Esophagus muscularis mucosa (tissue), 4 donors: Measurements from ENCODE around the gene CLEC1B. TPM values are rescaled to one million over a fixed set of nuclear protein-coding genes. Genes with fewer than 3 reads are reported as not detected.

Source experiments
- DNase-seq: peaks from one replicate; pipeline ENCODE4 v3.0.0-alpha.2; 2017; ENCODE audit errors: extremely low spot score
- H3K27ac ChIP-seq, 4 donors: fragments of 200-600 bp; sonication (generic); replicated peaks in 1 of 4; 1 replicate in 3 of 4; 2 replicates in 1 of 4; pipeline ENCODE4 v1.5.1; 2016 to 2019; ENCODE audit warnings: mild to moderate bottlenecking in 1 of 4
- H3K27me3 ChIP-seq, 4 donors: fragments of 200-600 bp; sonication (generic); one replicate each; pipeline versions ENCODE4 v1.5.1 to v1.6.0; 2016 to 2019
- H3K36me3 ChIP-seq, 4 donors: fragments of 200-600 bp; sonication (generic); one replicate each; pipeline ENCODE4 v1.5.1; 2016 to 2019
- H3K4me1 ChIP-seq, 4 donors: fragments of 200-600 bp; sonication (generic); one replicate each; pipeline ENCODE4 v1.5.1; 2016 to 2019
- H3K4me3 ChIP-seq, 4 donors: fragments of 200-600 bp; sonication (generic); 1 replicate in 2 of 4; 2 replicates in 2 of 4; pipeline ENCODE4 v1.5.1; 2016 to 2019; ENCODE audit warnings: mild to moderate bottlenecking in 4 of 4, moderate library complexity in 1 of 4
- H3K9me3 ChIP-seq, 4 donors: fragments of 200-600 bp; sonication (generic); 1 replicate in 3 of 4; 2 replicates in 1 of 4; pipeline ENCODE4 v1.5.1; 2016 to 2019
- CTCF ChIP-seq, 3 experiments: fragments of 200-600 bp in 2 of 3; fragments of 450-650 bp in 1 of 3; sonication (generic) in 2 of 3; IDR thresholded peaks; one replicate each; pipeline ENCODE4 v1.5.1; 2017 to 2019; ENCODE audit warnings: antibody characterized with exemption in 3 of 3, mild to moderate bottlenecking in 2 of 3, moderate library complexity in 1 of 3
- EP300 ChIP-seq: sonication (generic); formaldehyde crosslinking; IDR thresholded peaks from one replicate; pipeline ENCODE4 v1.6.1; 2017; ENCODE audit warnings: antibody characterized with exemption
- POLR2A ChIP-seq: fragments of 450-650 bp; IDR thresholded peaks from one replicate; pipeline ENCODE4 v1.6.1; 2017; ENCODE audit warnings: antibody characterized with exemption, moderate library complexity, mild to moderate bottlenecking, low read depth
- POLR2AphosphoS5 ChIP-seq, 2 donors: sonication (generic); formaldehyde crosslinking; IDR thresholded peaks; one replicate each; pipeline ENCODE4 v1.6.1; 2017; ENCODE audit warnings: antibody characterized with exemption in 2 of 2
- WGBS: methylation state at CpG from one replicate; pipeline ENCODE4 v1.1.5; 2018; 5-methylcytosine and 5-hydroxymethylcytosine counted together
- intact Hi-C: fragments of 100-400 bp; cut with DNase I; formaldehyde crosslinking; loops from one replicate; pipeline ENCODE4 v1.15.1; 2023
- total RNA-seq, 4 donors: library from RNA; depleted of rRNA; stranded (reverse); fragments of >200 nt; gene quantifications; one replicate each; pipeline versions ENCODE4 v1.1.0 to v1.2.1, GENCODE V29; 2016

The CLEC1B gene
- total RNA-seq, 4 donors from 2014 or later, result not detected

GRCh38 chr12:9944391-9944790, 54.5 kb downstream of the CLEC1B start:
- TF ChIP-seq POLR2A, result no peak
- TF ChIP-seq CTCF (IDR thresholded peaks at IDR 0.05), result no peak
- no peak for TF ChIP-seq EP300
- TF ChIP-seq POLR2AphosphoS5 (IDR thresholded peaks at IDR 0.05), result no peak
- DNase-seq, result no peak
- WGBS, result 67% methylated on average over 2 of the region's 2 CpGs
- H3K9me3 ChIP-seq, result no peaks in the 10 kb centered on the region
- no peaks in the 10 kb centered on the region for H3K36me3 ChIP-seq
- intact Hi-C loops, result no loop called here
- peaks cover 0 to 5% (median 0%) of the 10 kb centered on the region in 4 donors for H3K27me3 ChIP-seq
- no peaks in the 10 kb centered on the region for H3K4me1 ChIP-seq
- H3K4me3 ChIP-seq, result no peak overlapping the region
- no peak overlapping the region for H3K27ac ChIP-seq

DNA sequence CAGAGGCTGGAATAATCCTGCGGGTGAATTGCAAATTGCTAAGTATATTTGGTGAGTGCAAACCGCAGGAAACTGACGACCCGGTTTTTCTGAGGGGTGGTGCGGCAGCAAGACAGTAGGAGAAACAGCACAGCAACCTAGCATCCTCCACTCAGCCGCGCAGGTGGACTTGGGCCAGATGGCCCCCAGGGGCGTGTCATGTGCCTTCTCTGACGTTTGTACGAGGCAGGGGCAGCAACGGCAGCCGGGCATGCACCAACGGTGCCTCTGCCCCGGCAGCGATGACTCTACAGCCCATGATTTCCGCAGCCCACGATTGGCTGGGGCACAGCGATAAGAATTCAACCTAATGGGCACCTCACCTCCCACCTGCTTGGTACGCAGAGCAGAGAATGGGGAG, 55.7 kb downstream of the CLEC1B start:
- peak overlapping the region in 1 of 4 donors; percentile 19 for H3K4me3 ChIP-seq
- no peaks in the 10 kb centered on the region for H3K4me1 ChIP-seq
- WGBS, result 44% methylated on average over 19 of the region's 19 CpGs
- no peak for DNase-seq
- intact Hi-C loops, result no loop called here
- no peak overlapping the region for H3K27ac ChIP-seq
- H3K36me3 ChIP-seq, result no peaks in the 10 kb centered on the region
- H3K9me3 ChIP-seq, result no peaks in the 10 kb centered on the region
- peaks cover 0 to 13% (median 0%) of the 10 kb centered on the region in 4 donors for H3K27me3 ChIP-seq
- TF ChIP-seq CTCF (IDR thresholded peaks at IDR 0.05) (no peak), EP300 (no peak), POLR2AphosphoS5 (IDR thresholded peaks at IDR 0.05) (peak in 1 of 2 donors; percentile 16)

Other genes with a start within 250 kb of the CLEC1B start
- 1 to 10 TPM in 3 of 4 donors, under 1 TPM in 1; 0.65 to 3.3 (median 2.7) TPM for gene CD69, start 238.2 kb downstream of the CLEC1B start, total RNA-seq
- gene KLRF1, start 171.6 kb downstream of the CLEC1B start, total RNA-seq, result under 1 TPM in 1 of 4 donors, not detected in 3; 0.66 TPM
- 10 to 100 TPM in 1 of 4 donors, 1 to 10 TPM in 3; 3.3 to 11.3 (median 7.6) TPM for gene CLEC2B, start 129.8 kb downstream of the CLEC1B start, total RNA-seq
- not detected for gene KLRF2, start 117.6 kb downstream of the CLEC1B start, total RNA-seq
- not detected for gene CLEC2A, start 66.8 kb downstream of the CLEC1B start, total RNA-seq
- gene CLEC12A, start 27.7 kb downstream of the CLEC1B start, total RNA-seq, result 1 to 10 TPM in 2 of 4 donors, under 1 TPM in 2; 0.26 to 2.1 (median 0.95) TPM
- not detected for gene CLEC12B, start 11.5 kb upstream of the CLEC1B start, total RNA-seq
- gene CLEC9A, start 31.6 kb upstream of the CLEC1B start, total RNA-seq, result under 1 TPM in 1 of 4 donors, not detected in 3; 0.17 TPM
- gene CLEC1A, start 99.9 kb upstream of the CLEC1B start, total RNA-seq, result 1 to 10 TPM; 1.7 to 8.3 (median 4.7) TPM
- 1 to 10 TPM; 1.7 to 9.4 (median 3.2) TPM for gene CLEC7A, start 131.1 kb upstream of the CLEC1B start, total RNA-seq
- 1 to 10 TPM in 1 of 4 donors, under 1 TPM in 2, not detected in 1; 0.40 to 1.2 (median 0.58) TPM for gene OLR1, start 173.0 kb upstream of the CLEC1B start, total RNA-seq
- 1 to 10 TPM in 1 of 4 donors, under 1 TPM in 1, not detected in 2; 0.17 to 1.6 TPM for gene TMEM52B, start 179.9 kb upstream of the CLEC1B start, total RNA-seq
- gene GABARAPL1, start 213.8 kb upstream of the CLEC1B start, total RNA-seq, result 100 to 1,000 TPM; 142 to 352 (median 213) TPM